Right atrium auricular region (tissue), 2 donors: ENCODE measurements around the gene UBXN11. TPM values are rescaled to one million over a fixed set of nuclear protein-coding genes. Genes with fewer than 3 reads are reported as not detected.
A peak's percentile ranks its signal among the peaks of the same experiment; 100 is the strongest.

Source experiments
- DNase-seq: peaks from one replicate; pipeline ENCODE4 v3.0.0-alpha.2; 2019; ENCODE audit warnings: low spot score
- H3K27ac ChIP-seq, 2 donors: fragments of 200-600 bp; sonication (generic); 1 replicate in 1 of 2; 2 replicates in 1 of 2; pipeline ENCODE4 v1.5.1; 2016 to 2019
- H3K27me3 ChIP-seq, 2 donors: fragments of 200-600 bp; sonication (generic); one replicate each; pipeline versions ENCODE4 v1.5.1 to v1.6.0; 2017 to 2019
- H3K36me3 ChIP-seq: fragments of 200-600 bp; sonication (generic); one replicate; pipeline ENCODE4 v1.5.1; 2016
- H3K4me1 ChIP-seq, 2 donors: fragments of 200-600 bp; sonication (generic); one replicate each; pipeline versions ENCODE4 v1.5.1 to v1.6.0; 2017 to 2019
- H3K4me3 ChIP-seq, 2 donors: fragments of 200-600 bp; sonication (generic); 1 replicate in 1 of 2; 2 replicates in 1 of 2; pipeline ENCODE4 v1.5.1; 2017 to 2019; ENCODE audit warnings: mild to moderate bottlenecking in 1 of 2, moderate library complexity in 1 of 2
- H3K9me3 ChIP-seq, 2 donors: fragments of 200-600 bp; sonication (generic); one replicate each; pipeline ENCODE4 v1.5.1; 2019
- total RNA-seq, 2 donors: library from RNA; depleted of rRNA; stranded (reverse); fragments of >200 nt; gene quantifications; one replicate each; pipeline ENCODE4 v1.1.0, GENCODE V29; 2016
- TF ChIP-seq, protein P1 (sequence below), 2 donors: fragments of 200-600 bp; sonication (generic); IDR thresholded peaks; one replicate each; pipeline ENCODE4 v1.5.1; 2019; ENCODE audit warnings: antibody characterized with exemption in 2 of 2

Gene UBXN11
- total RNA-seq, 2 donors from 2014 or later = 4.5 to 7.4 TPM

DNA sequence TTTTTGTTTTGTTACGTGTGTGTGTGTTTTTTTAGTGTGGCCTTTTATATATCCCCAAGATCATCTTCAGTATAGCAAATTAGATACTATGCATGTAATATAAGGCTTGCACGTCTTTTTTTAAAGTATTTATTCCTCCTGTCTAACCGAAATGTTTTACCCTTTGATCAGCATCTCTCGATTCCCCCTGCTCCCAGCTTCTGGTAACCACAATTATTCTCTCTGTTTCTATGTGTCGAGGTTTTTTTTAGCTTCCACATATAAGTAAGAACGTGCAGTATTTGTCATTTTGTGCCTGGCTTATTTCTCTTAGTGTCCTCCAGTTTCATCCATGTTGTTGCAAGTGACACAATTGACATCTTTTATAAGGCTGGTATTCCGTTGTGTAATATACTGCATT lies 53.7 kb downstream of the UBXN11 start:
- H3K9me3 ChIP-seq = no peaks in the 10 kb centered on the region
- no peak overlapping the region for H3K4me3 ChIP-seq
- no peaks in the 10 kb centered on the region for H3K27me3 ChIP-seq
- no peak overlapping the region for H3K27ac ChIP-seq
- peaks cover 4% of the 10 kb centered on the region for H3K36me3 ChIP-seq
- H3K4me1 ChIP-seq = peaks cover 0 to 3% of the 10 kb centered on the region in 2 donors
- TF ChIP-seq, protein P1, sequence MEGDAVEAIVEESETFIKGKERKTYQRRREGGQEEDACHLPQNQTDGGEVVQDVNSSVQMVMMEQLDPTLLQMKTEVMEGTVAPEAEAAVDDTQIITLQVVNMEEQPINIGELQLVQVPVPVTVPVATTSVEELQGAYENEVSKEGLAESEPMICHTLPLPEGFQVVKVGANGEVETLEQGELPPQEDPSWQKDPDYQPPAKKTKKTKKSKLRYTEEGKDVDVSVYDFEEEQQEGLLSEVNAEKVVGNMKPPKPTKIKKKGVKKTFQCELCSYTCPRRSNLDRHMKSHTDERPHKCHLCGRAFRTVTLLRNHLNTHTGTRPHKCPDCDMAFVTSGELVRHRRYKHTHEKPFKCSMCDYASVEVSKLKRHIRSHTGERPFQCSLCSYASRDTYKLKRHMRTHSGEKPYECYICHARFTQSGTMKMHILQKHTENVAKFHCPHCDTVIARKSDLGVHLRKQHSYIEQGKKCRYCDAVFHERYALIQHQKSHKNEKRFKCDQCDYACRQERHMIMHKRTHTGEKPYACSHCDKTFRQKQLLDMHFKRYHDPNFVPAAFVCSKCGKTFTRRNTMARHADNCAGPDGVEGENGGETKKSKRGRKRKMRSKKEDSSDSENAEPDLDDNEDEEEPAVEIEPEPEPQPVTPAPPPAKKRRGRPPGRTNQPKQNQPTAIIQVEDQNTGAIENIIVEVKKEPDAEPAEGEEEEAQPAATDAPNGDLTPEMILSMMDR (IDR thresholded peaks at IDR 0.05) = no peak
- DNase-seq = no peak

DNA sequence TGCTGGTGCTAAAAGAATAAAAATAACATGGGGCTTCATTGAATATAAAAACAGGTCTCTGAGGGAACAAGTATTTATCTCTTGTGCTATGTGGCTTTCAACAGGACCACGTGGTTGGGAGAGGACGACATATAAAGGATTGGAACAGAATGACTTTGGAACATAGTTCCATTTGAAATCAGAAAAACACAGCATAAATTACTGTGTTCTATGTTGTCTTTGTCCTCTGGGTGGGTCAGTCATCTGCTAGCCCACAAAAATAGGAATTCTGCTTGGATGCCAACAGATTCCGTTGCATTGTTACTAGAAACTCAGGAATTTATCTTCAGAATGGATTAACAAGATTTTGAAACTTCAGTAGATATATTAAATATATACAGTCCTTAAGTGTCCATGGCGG lies 66.5 kb downstream of the UBXN11 start:
- no peaks in the 10 kb centered on the region for H3K9me3 ChIP-seq
- H3K4me3 ChIP-seq = no peak overlapping the region
- H3K36me3 ChIP-seq = peaks cover 13% of the 10 kb centered on the region
- peaks cover 0 to 16% of the 10 kb centered on the region in 2 donors for H3K4me1 ChIP-seq
- no peak for DNase-seq
- H3K27ac ChIP-seq = no peak overlapping the region
- no peaks in the 10 kb centered on the region for H3K27me3 ChIP-seq
- TF ChIP-seq, protein P1 (IDR thresholded peaks at IDR 0.05) = no peak

DNA sequence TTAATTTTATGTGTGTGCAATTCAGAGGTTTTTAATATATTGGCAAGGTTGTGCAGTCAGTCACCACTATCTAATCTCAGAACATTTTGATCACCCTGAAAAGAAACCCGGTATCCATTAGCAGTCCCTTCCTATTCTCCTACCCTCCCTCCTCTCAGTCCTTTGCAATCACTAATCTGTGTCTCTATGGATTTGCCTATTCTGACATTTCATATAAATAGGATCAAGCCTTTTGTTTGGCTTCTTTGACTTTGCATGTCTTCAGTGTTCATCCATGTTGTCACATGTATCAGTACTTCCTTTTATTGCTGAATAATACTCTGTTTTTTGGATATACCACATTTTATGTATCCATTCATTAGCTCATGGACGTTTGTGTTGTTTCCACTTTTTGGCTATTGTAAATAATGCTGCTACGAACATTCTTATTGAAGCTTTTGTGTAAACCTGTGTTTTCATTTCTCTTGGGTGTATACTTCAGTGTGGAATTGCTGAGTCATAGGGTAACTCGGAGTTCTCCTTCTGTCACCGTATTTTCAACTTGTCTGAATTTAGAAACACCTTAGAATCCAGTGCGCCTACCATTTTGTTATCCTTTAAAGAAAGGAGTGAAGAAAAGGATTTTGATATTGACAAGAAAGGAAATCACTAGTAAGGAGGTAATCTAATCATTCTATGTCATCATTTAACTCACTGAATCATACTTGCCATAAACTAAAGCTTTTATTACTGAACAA lies 69.0 kb downstream of the UBXN11 start:
- Histone ChIP-seq H3K27ac (peak overlapping the region; percentile 17 to 20), H3K9me3 (no peaks in the 10 kb centered on the region), H3K36me3 (peaks cover 3% of the 10 kb centered on the region), H3K4me3 (no peak overlapping the region), H3K4me1 (peaks cover 0 to 21% of the 10 kb centered on the region in 2 donors), H3K27me3 (no peaks in the 10 kb centered on the region)
- TF ChIP-seq, protein P1 (IDR thresholded peaks at IDR 0.05) = no peak
- no peak for DNase-seq

DNA sequence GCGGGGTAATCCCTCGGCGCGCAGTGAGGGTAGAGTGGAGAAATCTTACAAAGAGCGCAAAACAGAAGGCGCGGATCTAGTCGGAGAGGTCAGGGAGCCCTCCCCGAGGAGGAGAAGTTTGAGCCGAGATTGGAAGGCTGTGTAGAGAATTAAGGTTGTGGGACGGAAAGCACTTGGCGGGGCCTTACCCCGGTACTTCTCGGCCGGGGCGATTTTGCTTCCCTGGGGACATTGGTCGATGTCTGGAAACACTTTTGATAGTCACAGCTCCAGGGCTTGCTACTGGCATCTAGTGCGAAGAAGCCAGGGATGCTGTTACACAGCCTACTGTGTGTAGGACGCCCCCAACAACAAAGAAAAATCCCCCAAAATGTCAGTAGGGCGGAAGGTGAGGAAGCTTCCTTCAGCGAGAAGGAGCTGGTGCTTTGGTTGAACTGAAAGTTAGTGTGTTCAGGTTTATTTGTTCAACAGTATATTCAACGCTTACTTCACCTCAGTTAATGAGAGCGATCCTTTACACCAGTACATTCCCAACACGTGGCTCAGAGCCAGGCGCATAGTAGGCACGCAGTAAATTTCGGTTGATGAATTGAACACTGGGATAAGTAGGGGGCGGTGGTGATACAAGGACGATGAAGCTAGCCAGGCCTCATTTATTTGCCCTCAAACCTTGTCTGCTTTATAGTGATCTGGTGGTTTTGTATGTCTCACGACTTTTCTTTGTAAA lies 71.6 kb downstream of the UBXN11 start:
- Histone ChIP-seq H3K27ac (peak overlapping the region; percentile 94 to 95), H3K9me3 (no peaks in the 10 kb centered on the region), H3K27me3 (no peaks in the 10 kb centered on the region), H3K4me1 (peaks cover 0 to 21% of the 10 kb centered on the region in 2 donors), H3K4me3 (peak overlapping the region; percentile 63 to 76), H3K36me3 (no peaks in the 10 kb centered on the region)
- no peak for DNase-seq
- TF ChIP-seq, protein P1 (IDR thresholded peaks at IDR 0.05) = no peak

DNA sequence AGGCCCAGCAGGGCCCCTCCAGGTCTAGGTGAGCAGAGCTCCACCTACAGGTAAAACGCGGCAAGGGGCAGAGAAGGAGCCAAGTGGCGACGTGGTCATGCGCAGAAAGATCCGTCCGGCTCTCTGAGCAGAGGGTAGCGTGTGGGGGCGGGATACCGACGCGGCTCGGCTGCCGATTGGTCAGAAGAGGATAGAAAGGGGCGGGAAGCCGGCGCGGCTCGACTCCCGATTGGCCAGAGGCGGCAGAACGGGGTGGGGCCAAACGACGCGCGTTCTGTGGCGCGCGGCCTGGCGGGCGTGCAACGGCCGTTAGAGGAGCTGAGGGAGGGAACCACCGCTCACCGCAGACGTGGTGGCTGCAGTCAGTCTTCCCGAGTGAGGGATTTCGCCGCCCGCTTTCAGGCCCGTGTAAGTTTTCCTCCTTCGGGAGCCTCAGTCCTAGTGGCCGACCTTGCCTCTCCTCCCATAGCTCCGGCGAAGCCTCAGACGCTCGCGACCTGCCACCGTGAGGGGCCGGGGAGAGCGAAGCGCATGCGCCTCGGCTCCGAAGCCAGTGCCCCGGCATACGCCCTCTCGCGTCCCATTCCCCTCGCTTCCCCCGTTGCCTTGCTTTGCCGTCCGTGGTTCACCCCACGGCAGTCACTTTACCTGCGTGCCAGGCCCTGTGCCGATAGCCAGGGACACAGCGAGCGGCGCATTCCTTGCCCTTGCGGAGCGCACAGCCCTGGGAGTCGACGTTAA lies 72.4 kb downstream of the UBXN11 start, which contains the start of gene CEP85:
Gene CEP85, plus strand, starts transcription at position 298 of the 741 bp plus-strand sequence. CDS start 5,584 bp downstream, outside the sequence.
- peaks cover 0 to 21% of the 10 kb centered on the region in 2 donors for H3K4me1 ChIP-seq
- peak within 1 kb of the TSS; percentile 94 to 95 for H3K27ac ChIP-seq
- H3K36me3 ChIP-seq = no peaks in the 10 kb centered on the region
- H3K27me3 ChIP-seq = no peaks in the 10 kb centered on the region
- TF ChIP-seq, protein P1 (IDR thresholded peaks at IDR 0.05) = peak; percentile 74 to 79
- DNase-seq = peak; percentile 99
- no peaks in the 10 kb centered on the region for H3K9me3 ChIP-seq
- H3K4me3 ChIP-seq = peak within 1 kb of the TSS; percentile 63 to 76

Other genes starting within 250 kb of the UBXN11 start
- 100 to 1,000 TPM; 118 to 151 TPM for gene TRIM63, start 239.0 kb downstream of the UBXN11 start, total RNA-seq
- gene PDIK1L, start 194.8 kb downstream of the UBXN11 start, total RNA-seq = 1 to 10 TPM; 3.0 to 3.4 TPM
- gene FAM110D, start 147.6 kb downstream of the UBXN11 start, total RNA-seq = 1 to 10 TPM; 3.8 to 4.3 TPM
- not detected for gene C1orf232, start 137.7 kb downstream of the UBXN11 start, total RNA-seq
- gene ZNF593, start 136.7 kb downstream of the UBXN11 start, total RNA-seq = 10 to 100 TPM; 12.8 to 30.5 TPM
- gene ZNF593OS, start 134.8 kb downstream of the UBXN11 start, total RNA-seq = not detected
- gene CNKSR1, start 129.1 kb downstream of the UBXN11 start, total RNA-seq = 1 to 10 TPM in 1 of 2 donors, under 1 TPM in 1; 0.52 to 1.3 TPM
- not detected for gene CATSPER4, start 116.0 kb downstream of the UBXN11 start, total RNA-seq
- 100 to 1,000 TPM in 1 of 2 donors, 10 to 100 TPM in 1; 31.2 to 104 TPM for gene CEP85, start 72.4 kb downstream of the UBXN11 start, total RNA-seq
- gene SH3BGRL3, start 26.6 kb downstream of the UBXN11 start, total RNA-seq = 10 to 100 TPM; 24.8 to 66.0 TPM
- gene CD52, start 11.3 kb upstream of the UBXN11 start, total RNA-seq = 1 to 10 TPM; 4.9 to 5.8 TPM
- not detected for gene CRYBG2, start 47.5 kb upstream of the UBXN11 start, total RNA-seq
- gene ZNF683, start 66.1 kb upstream of the UBXN11 start, total RNA-seq = not detected
- gene LIN28A, start 104.2 kb upstream of the UBXN11 start, total RNA-seq = not detected
- gene DHDDS, start 125.7 kb upstream of the UBXN11 start, total RNA-seq = 10 to 100 TPM; 24.2 to 33.3 TPM
- gene HMGN2, start 165.8 kb upstream of the UBXN11 start, total RNA-seq = 100 to 1,000 TPM in 1 of 2 donors, 10 to 100 TPM in 1; 76.9 to 142 TPM
- 1 to 10 TPM; 1.8 to 6.9 TPM for gene RPS6KA1, start 223.1 kb upstream of the UBXN11 start, total RNA-seq